HG02571 (cell line): ENCODE measurements around the gene NRN1.

Experiments used
- ATAC-seq: cut with Tn5 transposase; IDR thresholded peaks from one replicate; pipeline ENCODE4 v1.9.1; 2021; ENCODE audit warnings: mild to moderate bottlenecking, moderate library complexity; ENCODE audit not compliant: unreplicated experiment

Gene NRN1

DNA sequence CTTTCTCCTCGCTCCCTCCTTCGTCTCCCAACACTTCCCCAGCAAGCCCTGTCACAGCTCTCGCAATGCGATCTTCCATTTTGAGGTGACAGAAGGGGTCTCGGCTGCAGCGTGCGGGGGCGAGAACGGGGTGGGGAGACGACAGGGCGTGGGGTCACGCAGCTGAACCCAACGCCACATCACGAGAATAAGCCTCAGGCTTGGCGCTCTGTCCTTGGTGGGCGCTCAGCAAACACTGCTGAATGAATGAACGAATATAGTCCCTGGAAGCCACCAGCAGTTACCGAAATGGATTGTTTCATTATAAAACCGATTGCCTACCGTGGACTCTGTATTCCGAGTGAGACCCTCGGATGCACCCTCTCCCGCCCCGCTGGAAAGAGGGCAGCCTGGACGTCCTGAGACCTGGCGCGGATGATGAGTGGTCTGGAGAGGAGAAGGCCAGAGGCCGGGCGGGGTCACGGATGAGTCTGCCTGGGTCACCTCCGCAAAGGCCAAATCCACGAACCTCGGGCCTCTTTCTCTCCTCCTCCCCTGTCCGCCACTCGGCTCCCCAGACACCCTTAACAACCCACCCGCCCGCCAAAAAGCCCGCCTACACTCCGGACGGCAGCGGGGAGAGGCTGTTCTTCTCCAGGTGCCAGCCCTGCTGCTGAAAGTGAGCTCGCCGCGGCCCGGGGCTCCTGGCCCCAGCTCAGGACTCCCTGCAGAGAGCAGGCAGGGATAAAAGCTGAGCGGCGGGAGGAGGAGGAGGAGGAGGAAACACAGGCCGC, 3.7 kb downstream of the NRN1 start:
- ATAC-seq, result no peak

DNA sequence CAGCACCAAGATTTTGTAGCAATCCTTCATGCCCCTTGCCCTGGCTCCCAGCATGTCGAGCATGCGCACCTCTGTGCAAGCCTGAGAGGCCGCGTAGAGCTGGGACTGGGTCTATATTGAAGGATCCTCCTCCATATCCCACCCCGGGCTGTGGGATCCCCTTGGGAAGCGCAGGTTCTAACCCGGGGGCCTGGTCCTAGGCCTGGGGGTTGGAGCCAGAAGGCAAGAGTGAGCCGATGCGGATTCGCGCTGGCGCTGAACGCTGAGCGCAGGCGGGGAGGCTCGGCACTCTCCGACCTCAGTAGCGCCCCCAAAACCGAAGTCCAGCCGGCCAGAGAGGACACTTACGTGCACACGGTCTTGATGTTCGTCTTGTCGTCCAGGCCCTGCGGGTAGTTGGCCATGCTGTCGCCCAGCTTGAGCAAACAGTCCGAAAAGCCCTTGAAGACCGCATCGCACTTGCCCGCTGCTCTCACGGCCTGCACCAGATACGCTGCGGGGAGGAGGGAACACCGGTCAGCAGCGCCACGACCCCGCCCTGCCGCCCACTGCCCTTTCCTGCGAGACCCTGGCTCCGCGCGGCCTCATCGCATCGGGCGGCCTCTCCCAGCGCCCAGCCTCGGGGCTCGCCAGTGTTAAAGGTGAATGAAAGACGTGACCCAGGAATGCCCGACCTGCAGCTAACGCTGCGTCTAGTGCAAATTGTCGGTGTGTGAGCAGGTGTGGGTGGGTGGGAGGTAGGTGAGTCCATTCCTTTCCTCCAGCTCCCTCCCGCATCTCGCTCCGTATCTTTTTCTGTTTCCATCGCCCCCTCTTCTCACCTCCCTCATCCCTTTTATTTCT, 4.5 kb downstream of the NRN1 start:
- ATAC-seq, result no peak

DNA sequence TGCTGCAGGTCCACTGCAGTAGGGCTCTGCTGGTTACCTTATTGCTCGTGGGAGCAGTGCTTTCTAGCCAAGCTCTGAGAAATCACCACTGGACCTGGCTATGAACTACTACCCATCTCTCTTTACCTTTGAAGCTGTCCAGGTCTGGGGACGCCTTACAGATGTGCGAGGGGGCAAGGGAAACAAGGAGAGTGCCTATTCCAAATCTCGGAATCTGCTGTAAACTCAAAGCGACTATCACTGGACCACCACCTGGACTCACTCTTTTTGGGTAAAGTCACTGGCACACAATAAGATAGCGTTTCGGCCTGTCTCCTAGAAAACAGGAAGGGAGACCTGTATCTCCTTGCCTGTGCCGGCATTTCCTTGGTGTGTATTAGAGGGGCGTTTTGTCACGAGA, 5.3 kb downstream of the NRN1 start:
- no peak for ATAC-seq

DNA sequence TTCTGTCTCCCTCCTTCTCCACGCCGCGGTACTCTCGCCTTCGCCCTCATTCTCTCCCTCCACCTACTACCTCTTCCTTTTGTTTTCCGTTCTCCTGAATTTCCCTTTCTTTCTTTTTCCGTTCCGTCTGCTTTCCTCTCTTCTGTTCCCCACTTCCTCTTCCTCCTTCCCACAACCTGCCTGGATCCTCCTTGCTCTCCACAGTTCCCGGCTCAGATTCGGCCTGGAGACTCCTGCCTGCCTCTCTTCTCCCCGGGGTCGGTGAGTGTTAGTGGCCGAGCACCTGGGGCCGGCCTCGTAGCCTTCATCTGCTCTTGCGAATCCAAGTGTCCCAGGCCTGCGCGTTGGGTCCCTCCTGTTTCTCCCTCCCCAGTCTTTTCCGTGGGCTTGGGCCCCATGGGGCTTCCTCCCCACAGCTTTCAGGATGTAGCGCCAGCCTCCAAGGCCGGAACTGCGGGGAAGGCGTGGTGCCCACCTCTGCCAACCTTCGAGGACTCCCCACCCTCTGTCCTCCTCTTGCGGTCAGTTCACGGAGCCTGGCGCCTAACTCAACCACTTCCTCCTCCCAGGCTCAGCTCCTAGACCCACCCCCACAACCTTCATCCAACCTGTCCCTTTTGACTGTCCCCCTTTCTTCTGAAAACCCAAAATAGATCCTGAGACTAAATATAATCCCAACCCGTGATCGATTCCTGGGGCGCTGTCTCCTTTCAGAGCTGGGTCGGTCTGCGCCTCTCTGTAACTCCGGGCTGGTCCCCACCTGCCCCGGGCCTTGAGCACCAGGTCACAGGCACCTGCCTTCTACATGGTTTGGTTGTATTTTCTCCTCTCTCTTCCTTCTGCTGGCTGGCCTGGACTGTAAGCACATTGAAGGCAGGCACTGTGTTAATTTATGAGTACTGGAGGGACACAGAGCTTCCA, 6.8 kb downstream of the NRN1 start:
- no peak for ATAC-seq

DNA sequence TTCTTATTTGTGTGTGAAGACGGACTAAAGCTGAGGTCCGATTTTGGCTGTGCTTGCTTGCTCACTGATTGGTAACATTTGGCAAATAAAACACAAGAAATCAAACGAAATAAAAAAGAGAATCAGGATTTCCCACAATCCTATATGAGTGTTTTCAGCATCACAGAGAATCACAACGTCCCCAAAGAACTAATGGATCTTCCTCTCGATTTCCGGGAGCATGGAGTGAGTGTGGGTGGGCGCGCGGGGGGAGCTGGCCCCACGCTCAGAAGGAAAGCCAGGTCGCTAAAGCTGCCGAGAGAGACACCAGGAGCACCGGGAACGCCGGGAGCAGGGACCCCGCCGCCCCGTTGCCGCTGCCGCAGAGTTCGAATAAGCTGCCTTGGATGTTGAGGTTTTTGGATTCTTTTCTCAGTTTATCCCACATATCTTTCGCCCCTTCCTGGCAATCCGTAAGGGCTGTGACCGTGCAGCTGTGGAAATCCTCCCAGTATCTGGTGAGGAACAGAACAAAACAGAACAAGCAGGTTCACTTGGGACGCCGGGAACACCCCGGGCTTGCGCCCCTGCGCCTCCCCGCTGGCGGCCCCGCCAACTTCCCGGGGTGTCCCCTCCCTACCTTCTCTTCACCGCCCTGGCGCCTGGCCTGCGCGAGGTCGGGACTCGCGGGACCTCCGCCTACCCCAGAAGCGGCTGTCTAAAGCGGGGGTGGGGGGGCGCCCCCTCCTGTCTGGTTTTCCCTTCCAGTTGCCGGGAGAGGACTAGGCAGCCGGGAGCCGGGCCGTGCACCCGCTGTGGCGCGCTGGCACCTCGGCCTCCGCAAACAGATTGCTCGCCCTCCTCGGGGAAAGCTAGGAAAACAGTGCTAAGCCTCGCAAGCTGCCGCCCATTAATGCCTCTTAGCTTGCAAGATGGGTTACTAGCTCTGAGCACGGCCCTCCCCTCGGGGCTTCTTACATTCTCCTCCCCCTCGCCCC, 7.7 kb downstream of the NRN1 start:
- ATAC-seq, result no peak

DNA sequence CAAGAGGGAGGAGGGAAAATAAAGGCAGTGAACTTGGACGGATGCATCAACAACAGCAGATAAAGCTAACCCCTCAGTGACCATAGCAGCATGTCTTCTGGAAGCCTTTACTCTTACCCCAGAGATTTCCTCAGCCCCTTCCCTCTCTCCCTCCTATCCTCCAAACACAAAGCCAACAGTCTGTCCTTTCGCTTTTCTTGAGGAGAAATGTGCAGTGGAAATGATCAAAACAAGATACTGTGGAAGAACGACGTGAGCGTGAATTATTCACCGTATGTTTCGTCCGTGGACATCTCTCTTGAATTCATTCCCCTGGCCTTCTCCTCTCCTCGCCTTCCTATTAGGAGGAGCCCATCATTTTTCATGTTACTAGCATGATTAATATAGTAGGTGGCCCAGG, 8.5 kb downstream of the NRN1 start:
- no peak for ATAC-seq

DNA sequence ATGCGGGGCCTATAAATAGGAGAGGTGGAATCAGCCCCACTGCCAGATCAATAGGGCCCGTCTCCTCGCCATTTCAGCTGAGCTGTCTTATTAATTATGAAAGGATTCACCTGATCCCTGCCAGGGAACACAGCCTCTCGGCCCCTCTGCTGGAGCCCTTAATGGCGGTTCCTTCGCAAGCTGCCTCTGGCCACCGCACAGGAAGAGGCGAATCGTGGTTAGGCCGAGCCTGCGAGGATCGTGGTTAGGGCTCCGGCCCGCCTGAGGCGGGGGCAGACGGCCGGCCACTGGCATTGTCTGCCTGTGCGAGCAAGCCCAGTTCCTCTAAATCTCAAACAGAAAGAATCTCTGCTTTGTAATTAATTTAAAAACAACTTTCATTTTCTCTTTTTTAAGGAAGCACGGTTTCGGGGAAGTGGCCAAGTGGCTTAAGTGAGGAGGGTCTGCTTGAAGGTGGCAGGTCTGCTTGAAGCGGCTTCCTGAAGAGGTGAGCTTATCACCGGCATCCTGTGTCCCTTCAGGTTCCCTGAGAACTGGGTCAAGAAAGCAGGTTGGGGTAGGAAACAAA, 9.2 kb downstream of the NRN1 start:
- ATAC-seq, result no peak

DNA sequence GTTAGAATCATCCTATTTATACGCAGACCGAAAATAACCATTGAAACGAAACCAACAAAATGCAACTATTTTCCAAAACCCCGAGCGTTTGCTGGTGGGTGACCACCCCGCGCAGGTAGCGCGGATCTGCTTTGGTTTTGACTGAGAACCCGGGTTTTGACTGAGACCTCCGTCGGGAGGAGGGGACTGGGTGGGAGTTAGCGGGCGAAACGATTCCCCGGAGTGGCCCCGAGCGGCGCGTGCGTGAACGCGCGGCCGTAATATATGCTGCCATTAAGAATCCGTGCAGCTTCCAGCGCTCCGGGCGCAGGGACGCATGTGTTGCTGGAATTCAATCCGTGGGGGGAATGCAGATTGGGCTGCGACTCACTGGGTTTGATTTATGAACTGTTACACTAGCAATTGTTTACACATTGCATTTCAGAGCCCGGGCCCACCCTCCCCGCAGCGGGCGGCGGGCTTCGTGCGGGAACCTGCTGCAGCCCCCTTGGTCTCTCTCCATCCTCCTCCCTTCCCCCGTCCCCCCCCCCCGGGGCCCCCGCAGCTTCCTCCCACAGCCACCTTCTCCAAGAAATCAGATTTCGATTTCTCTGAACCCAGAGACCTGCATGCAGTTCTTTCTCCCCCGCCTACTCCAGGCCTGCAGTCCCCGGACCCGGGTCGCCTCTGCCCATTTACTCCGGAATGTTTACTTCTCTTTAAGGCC, 9.9 kb downstream of the NRN1 start:
- ATAC-seq, result no peak

DNA sequence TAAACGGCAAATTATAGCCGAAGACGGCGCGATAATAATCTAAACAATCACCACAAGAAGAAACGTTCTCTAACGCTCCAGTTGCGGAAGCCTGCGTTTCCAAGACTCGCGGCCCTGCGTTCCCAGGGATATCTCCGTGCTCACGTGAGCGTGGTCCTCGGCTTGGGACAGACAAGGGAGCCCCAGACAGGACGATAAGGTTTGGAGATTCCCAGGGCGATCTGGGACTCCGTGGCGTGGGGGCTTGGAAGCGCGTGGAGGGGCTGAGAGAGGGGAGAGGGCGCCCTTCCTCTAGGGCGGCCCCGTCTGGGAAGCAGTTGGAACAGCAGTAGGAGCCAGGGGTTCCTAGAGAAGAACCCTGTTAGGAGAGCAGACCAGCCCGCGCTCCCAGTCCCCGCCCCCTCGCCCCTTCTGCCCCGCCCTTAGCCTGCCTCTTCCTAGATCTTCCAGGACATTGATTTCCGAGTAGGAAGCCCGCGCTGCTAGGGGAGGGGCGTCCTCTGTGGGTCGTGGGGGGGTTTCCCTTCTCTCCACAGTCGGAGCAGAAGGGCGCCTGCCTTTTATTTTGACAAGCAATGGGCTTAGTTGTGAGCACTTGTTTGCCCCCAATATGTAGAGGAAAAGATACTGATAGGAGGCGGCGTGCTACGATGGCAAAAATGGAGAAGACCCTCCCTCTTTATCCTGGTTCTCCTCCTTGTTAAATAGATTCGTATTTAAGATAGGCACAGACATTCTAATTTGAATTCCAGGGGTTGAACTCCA, 10.6 kb downstream of the NRN1 start:
- no peak for ATAC-seq

DNA sequence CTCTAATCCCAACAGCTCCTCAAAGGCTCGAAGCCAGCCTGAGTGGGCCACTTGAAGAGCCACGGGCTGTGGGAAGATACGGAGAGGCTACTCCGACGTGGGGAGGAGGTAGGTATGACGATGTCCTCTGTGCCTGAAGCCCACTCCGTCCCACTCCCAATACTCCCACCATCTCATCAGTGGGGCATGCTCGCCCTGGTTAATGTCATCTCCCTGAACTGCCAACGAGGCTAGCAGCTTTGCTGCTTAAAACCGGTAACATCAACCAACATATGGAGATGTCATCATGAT, 11.1 kb downstream of the NRN1 start:
- ATAC-seq, result no peak

DNA sequence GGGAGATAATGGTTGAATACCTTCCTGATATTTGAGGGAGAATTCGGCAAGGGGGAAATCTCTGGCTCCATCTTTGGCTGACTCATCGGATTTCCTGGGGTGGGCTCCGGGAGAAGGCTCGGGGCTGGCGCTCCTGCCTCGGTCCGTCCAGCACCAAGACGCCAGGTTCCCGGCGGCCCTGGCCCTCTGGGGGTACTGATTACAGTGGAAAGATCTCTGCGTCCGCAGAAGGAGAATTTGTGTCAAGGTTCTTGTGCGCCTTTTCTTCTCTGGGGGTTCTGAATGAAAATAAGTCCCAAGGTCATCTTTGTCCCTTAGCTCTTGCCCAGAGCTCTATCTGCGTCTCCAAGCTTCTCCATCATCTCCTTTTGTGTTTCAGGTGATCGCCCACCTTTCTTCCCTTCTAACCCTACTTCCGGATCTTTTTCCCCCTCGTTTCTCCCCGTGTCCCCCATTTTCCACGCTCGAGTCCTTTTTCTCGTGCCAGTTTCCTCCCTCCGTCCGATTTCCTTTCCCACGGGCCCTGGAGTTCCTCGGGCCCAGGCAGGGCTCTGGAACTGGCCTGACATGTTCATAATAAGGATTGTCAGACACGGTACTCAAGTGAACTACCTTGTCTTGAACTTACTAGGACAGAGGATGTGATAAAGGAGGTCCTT, 11.6 kb downstream of the NRN1 start:
- ATAC-seq, result no peak

DNA sequence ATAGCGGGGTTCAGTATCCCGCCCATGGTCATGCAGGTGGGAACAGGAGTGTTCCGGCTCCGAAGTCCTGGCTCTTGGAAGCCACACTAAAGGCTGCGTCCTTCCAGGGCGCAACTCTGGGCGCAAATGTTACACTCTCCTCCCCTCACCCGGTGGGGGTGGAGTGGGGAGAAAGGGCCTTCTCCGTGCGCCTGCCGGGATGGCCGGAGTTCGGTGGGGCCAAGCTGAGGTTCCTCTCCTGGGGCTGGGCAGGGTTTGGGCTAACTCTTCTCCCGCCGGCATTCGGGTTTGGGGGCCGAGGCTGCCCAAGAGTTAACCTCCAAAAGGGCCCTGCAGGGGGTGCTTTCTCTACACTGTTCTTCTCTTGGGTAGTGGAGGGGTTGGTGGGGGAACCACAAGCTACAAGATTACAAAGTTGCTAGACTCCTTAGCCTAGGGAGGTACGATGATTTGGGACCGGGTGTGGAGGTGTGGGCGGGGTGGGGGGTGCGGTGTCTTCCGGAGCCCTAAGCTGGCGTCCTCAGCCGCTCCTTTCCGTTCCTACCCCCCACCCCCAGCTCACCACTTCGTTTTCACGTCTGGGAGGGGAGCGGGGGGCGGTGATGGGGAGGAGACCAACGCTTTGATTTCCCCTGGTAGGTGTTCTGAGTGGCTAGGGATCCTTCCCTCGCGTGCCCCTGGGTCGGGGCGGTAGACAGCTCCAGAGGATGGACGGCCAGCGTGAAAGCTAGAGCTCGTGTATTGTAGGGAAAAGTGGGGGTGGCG, 12.3 kb downstream of the NRN1 start:
- ATAC-seq, result no peak

DNA sequence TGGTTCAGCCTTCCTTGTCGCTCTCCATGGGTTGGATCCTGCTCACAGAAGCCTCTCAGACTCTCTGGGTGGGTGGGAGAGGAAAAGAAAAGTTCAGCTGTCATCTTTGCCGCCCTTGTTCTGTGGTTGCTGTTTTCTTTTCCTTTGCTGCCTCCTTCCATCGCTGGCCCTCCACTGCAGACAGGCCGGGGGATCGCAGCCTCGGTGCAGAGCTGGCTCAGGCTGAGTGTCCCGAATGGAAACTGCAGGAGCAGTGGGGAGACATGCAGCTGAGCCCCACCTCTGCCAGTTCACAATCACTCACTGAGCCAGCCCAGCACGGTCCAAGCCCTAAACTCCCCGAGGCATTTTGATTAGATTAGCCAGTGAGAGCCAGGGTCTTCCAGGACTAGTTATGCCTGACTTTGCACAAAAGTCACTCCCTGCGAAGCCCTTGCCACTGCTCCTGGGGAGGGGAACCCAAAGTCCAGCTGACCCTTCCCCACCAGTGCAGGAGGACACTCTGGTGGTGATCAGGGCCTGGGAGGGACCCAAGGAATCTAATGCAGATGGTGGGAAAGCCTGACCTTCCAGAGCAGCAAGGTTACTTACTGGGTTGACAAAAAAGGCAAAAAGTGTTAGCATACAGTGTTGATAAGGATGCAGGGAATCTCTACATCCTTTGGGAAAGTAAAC, 14.0 kb downstream of the NRN1 start:
- no peak for ATAC-seq

DNA sequence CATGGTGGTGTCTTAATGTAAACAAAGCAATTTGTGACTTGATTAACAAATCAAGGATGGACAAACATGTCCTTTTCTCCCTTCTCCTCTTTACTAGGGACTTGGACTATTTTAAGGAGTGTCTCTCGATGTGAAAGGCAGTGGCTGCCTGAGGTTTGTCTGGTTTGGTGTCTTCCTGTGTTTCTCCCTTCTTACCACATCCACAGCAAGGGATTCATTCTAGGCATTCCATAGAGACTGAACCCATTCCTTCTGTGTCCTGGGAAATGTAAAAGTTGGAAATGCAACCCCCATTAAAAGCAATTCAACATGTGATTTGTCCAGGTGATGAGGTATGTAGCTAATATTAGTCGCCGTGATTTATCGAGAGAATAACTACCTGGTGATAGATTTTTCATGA, 15.9 kb downstream of the NRN1 start:
- no peak for ATAC-seq

DNA sequence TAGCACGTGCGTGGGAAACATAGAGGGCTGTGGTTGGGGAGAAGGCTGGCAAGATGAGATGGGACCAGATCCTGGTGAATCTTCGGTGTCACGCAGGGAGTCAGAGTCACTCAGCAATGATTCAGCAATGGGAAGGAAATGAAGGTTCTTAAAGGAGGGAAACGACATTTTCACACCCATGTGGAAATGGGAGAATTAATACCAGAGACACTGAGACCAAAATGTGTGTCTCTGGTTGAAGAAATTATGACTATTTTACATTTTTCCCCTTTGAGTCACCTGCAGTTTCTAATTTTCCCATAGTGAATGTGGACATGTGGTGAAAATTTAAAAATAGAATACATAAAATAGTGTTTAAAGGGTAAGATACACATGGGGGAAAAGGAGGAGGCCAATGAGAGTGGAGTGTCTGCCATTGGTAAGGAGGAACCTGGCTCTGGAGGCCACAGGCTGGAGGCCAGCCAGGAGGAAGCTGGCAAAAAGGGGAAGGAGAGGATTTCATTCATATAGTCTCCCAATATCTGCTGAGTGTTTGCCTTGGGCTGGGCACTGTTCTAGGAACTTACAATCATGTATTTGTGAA, 17.5 kb downstream of the NRN1 start:
- no peak for ATAC-seq

DNA sequence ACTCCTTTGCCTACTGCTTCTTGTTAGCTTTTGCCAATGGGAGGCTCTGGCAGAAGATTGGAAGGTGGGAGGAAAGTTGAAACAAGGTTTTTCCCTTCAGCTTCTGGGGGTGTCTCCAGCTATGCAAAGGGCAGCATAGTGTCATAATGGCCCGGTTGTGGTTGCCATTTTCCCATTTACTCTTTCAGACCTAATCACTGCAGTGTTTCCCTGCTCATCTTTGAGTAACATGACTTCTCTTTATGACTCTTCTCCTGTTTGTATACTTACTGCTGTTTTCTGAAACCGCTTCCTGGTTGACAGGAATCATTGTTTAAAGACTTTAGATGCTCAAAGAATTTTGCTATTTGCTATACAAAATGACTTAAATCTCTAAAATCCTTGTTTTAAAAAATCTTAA, 19.9 kb downstream of the NRN1 start:
- ATAC-seq, result no peak
